Type B pancreatic cell (in vitro differentiated cells): Measurements from ENCODE around the gene C1S. TPM values are rescaled to one million over a fixed set of nuclear protein-coding genes. Genes with fewer than 3 reads are reported as not detected.
"Not testable (repeated sequence)": the region's sequence is repeated elsewhere in the genome, so short reads cannot be mapped to it uniquely, and the experiment has no call there.

Source experiments
- DNase-seq: peaks from one replicate; pipeline ENCODE4 v3.0.0; 2021; ENCODE audit warnings: mixed read lengths; ENCODE audit not compliant: unreplicated experiment; ENCODE audit errors: extremely low spot score
- H3K27ac Mint-ChIP-seq: 2 replicates; pipeline ENCODE4 v1.8.0; 2021; ENCODE audit warnings: mild to moderate bottlenecking, mixed read lengths
- H3K27me3 Mint-ChIP-seq: 2 replicates; pipeline ENCODE4 v1.8.0; 2021; ENCODE audit warnings: mixed read lengths
- H3K36me3 Mint-ChIP-seq: 2 replicates; pipeline ENCODE4 v1.8.0; 2021; ENCODE audit warnings: mixed read lengths
- H3K4me1 Mint-ChIP-seq: one replicate; pipeline ENCODE4 v1.8.0; 2021; ENCODE audit warnings: mixed read lengths; ENCODE audit not compliant: unreplicated experiment
- H3K4me3 Mint-ChIP-seq: 2 replicates; pipeline ENCODE4 v1.8.0; 2021; ENCODE audit warnings: mild to moderate bottlenecking, mixed read lengths
- H3K9me3 Mint-ChIP-seq: 2 replicates; pipeline ENCODE4 v1.8.0; 2021; ENCODE audit warnings: mixed read lengths
- CTCF ChIP-seq: fragments of 200-600 bp; sonication (generic); conservative IDR thresholded peaks from 2 replicates; pipeline ENCODE4 v1.5.0; 2021; ENCODE audit warnings: antibody characterized with exemption, mild to moderate bottlenecking
- total RNA-seq: library from RNA; stranded (reverse); gene quantifications from 2 replicates; pipeline ENCODE4 v1.2.1, GENCODE V29; 2021; ENCODE audit warnings: low replicate concordance

C1S gene
- total RNA-seq, 1 donor from 2014 or later, result 3.1 TPM

GRCh38 chr12:7101047-7101693, 40.7 kb downstream of the C1S start:
- H3K36me3 Mint-ChIP-seq, result peaks cover 32% of the 10 kb centered on the region
- TF ChIP-seq CTCF, result no peak
- H3K4me1 Mint-ChIP-seq, result no peaks in the 10 kb centered on the region
- H3K27me3 Mint-ChIP-seq, result no peaks in the 10 kb centered on the region
- H3K9me3 Mint-ChIP-seq, result no peaks in the 10 kb centered on the region
- no peak for DNase-seq
- H3K4me3 Mint-ChIP-seq, result no peak overlapping the region
- H3K27ac Mint-ChIP-seq, result no peak overlapping the region

GRCh38 chr12:7101694-7102131, 41.2 kb downstream of the C1S start:
- H3K4me3 Mint-ChIP-seq, result no peak overlapping the region
- no peak overlapping the region for H3K27ac Mint-ChIP-seq
- H3K36me3 Mint-ChIP-seq, result peaks cover 37% of the 10 kb centered on the region
- no peaks in the 10 kb centered on the region for H3K27me3 Mint-ChIP-seq
- no peaks in the 10 kb centered on the region for H3K4me1 Mint-ChIP-seq
- DNase-seq, result no peak
- TF ChIP-seq CTCF, result no peak
- no peaks in the 10 kb centered on the region for H3K9me3 Mint-ChIP-seq

GRCh38 chr12:7102582-7102981, 42.1 kb downstream of the C1S start:
- no peak for DNase-seq
- peaks cover 39% of the 10 kb centered on the region for H3K36me3 Mint-ChIP-seq
- no peaks in the 10 kb centered on the region for H3K27me3 Mint-ChIP-seq
- H3K4me3 Mint-ChIP-seq, result no peak overlapping the region
- no peaks in the 10 kb centered on the region for H3K4me1 Mint-ChIP-seq
- TF ChIP-seq CTCF, result no peak
- H3K9me3 Mint-ChIP-seq, result no peaks in the 10 kb centered on the region
- no peak overlapping the region for H3K27ac Mint-ChIP-seq

GRCh38 chr12:7103837-7104584, 43.5 kb downstream of the C1S start:
- no peak for TF ChIP-seq CTCF
- no peak overlapping the region for H3K27ac Mint-ChIP-seq
- H3K27me3 Mint-ChIP-seq, result no peaks in the 10 kb centered on the region
- H3K4me1 Mint-ChIP-seq, result peaks cover 5% of the 10 kb centered on the region
- H3K9me3 Mint-ChIP-seq, result no peaks in the 10 kb centered on the region
- H3K36me3 Mint-ChIP-seq, result peaks cover 36% of the 10 kb centered on the region
- no peak for DNase-seq
- no peak overlapping the region for H3K4me3 Mint-ChIP-seq

- no peak for DNase-seq
- peaks cover 5% of the 10 kb centered on the region for H3K4me1 Mint-ChIP-seq
- no peak for TF ChIP-seq CTCF
- H3K4me3 Mint-ChIP-seq, result peak overlapping the region; percentile 62
- no peaks in the 10 kb centered on the region for H3K27me3 Mint-ChIP-seq
- H3K27ac Mint-ChIP-seq, result no peak overlapping the region
- no peaks in the 10 kb centered on the region for H3K9me3 Mint-ChIP-seq
- H3K36me3 Mint-ChIP-seq, result peaks cover 34% of the 10 kb centered on the region
These were observed 45.6 kb downstream of the C1S start for GRCh38 chr12:7106082-7106481.

- peaks cover 31% of the 10 kb centered on the region for H3K36me3 Mint-ChIP-seq
- H3K9me3 Mint-ChIP-seq, H3K4me1 Mint-ChIP-seq, H3K27me3 Mint-ChIP-seq, DNase-seq, H3K27ac Mint-ChIP-seq: not testable (repeated sequence)
- H3K4me3 Mint-ChIP-seq, result peak overlapping the region; percentile 27
These were observed 46.7 kb downstream of the C1S start for GRCh38 chr12:7107181-7107580.
